Common myeloid progenitor, CD34-positive (primary cell): ENCODE data around the gene PTGR3. TPM values are rescaled to one million over a fixed set of nuclear protein-coding genes. Genes with fewer than 3 reads are reported as not detected.

Experiments
- CTCF ChIA-PET: fragments of 350-600 bp; sonication (Branson Sonifier 250); formaldehyde crosslinking; loops from one replicate; lab custom pipeline; 2021; ENCODE audit warnings: antibody characterized with exemption; lab: Charles Lee
- POLR2A ChIA-PET: fragments of 350-600 bp; sonication (Branson Sonifier 250); formaldehyde crosslinking; loops from one replicate; lab custom pipeline; 2021; ENCODE audit warnings: antibody characterized with exemption; lab: Charles Lee
- DNase-seq, 3 donors: peaks; one replicate each; pipeline versions ENCODE4 v3.0.0 to v3.0.0-alpha.2; 2013
- H3K27ac ChIP-seq, 2 experiments: 1 replicate in 1 of 2; 2 replicates in 1 of 2; pipeline ENCODE4 v1.7.0; 2013; ENCODE audit warnings: inconsistent platforms in 2 of 2, low read length in 2 of 2, mild to moderate bottlenecking in 2 of 2, low read depth in 1 of 2, moderate library complexity in 1 of 2; ENCODE audit not compliant: severe bottlenecking in 2 of 2, insufficient read depth in 1 of 2, poor library complexity in 1 of 2
- H3K27me3 ChIP-seq, 5 experiments: replicated peaks in 2 of 5; 1 replicate in 3 of 5; 2 replicates in 2 of 5; pipeline versions ENCODE4 v1.6.1 to v1.7.0; 2013; ENCODE audit warnings: low read length in 4 of 5, mild to moderate bottlenecking in 2 of 5, moderate library complexity in 2 of 5, inconsistent platforms in 1 of 5; ENCODE audit not compliant: insufficient read depth in 5 of 5, control insufficient read depth in 4 of 5
- H3K36me3 ChIP-seq, 4 experiments: 1 replicate in 2 of 4; 2 replicates in 2 of 4; pipeline versions ENCODE4 v1.6.1 to v1.7.0; 2013; ENCODE audit warnings: low read length in 3 of 4, control low read depth in 1 of 4, mild to moderate bottlenecking in 1 of 4; ENCODE audit not compliant: control insufficient read depth in 4 of 4, insufficient read depth in 4 of 4
- H3K4me1 ChIP-seq, 4 experiments: 1 replicate in 3 of 4; 2 replicates in 1 of 4; pipeline versions ENCODE4 v1.6.1 to v1.7.1; 2013; ENCODE audit warnings: low read length in 3 of 4, mild to moderate bottlenecking in 3 of 4, control low read depth in 1 of 4, inconsistent platforms in 1 of 4, moderate library complexity in 1 of 4; ENCODE audit not compliant: control insufficient read depth in 4 of 4, insufficient read depth in 4 of 4; ENCODE audit errors: control extremely low read depth in 1 of 4
- H3K4me3 ChIP-seq, 7 experiments: 1 replicate in 4 of 7; 2 replicates in 3 of 7; pipeline versions ENCODE4 v1.5.1 to v1.7.0; 2013; ENCODE audit warnings: mild to moderate bottlenecking in 7 of 7, low read length in 6 of 7, moderate library complexity in 6 of 7, inconsistent platforms in 2 of 7, low read depth in 2 of 7, control low read depth in 1 of 7; ENCODE audit not compliant: insufficient read depth in 4 of 7, control insufficient read depth in 1 of 7; ENCODE audit errors: extremely low read depth in 1 of 7
- H3K9me3 ChIP-seq, 5 experiments: 1 replicate in 4 of 5; 2 replicates in 1 of 5; pipeline versions ENCODE4 v1.6.1 to v1.7.1; 2013; ENCODE audit warnings: low read length in 4 of 5, mild to moderate bottlenecking in 2 of 5, inconsistent platforms in 1 of 5, low read depth in 1 of 5, moderate library complexity in 1 of 5; ENCODE audit not compliant: control insufficient read depth in 4 of 5, insufficient read depth in 2 of 5; ENCODE audit errors: control extremely low read depth in 1 of 5
- WGBS: methylation state at CpG from one replicate; pipeline ENCODE4 v1.1.5; 2013; ENCODE audit not compliant: insufficient coverage; 5-methylcytosine and 5-hydroxymethylcytosine counted together
- polyA plus RNA-seq: library from polyadenylated mRNA; unstranded; fragments of 120-200 nt; gene quantifications from one replicate; pipeline ENCODE4 v1.2.1, GENCODE V29; 2013

The PTGR3 gene, protein sequence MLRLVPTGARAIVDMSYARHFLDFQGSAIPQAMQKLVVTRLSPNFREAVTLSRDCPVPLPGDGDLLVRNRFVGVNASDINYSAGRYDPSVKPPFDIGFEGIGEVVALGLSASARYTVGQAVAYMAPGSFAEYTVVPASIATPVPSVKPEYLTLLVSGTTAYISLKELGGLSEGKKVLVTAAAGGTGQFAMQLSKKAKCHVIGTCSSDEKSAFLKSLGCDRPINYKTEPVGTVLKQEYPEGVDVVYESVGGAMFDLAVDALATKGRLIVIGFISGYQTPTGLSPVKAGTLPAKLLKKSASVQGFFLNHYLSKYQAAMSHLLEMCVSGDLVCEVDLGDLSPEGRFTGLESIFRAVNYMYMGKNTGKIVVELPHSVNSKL
- 23.4 TPM for polyA plus RNA-seq

- peak; percentile 83 to 92 (median 90) for DNase-seq
- WGBS = 0% methylated on average over 57 of the region's 88 CpGs
- CTCF ChIA-PET = interaction anchor here (1.2 to 1.7 kb wide), 2 partner anchors 13 to 27 kb away, joined by 4 to 5 read pairs; no protein-coding TSS in a partner anchor
- Histone ChIP-seq H3K27me3 (peaks cover 0 to 33% (median 10%) of the 10 kb centered on the region in 5 experiments), H3K4me3 (peak within 1 kb of the TSS; percentile 71 to 95 (median 92)), H3K4me1 (peaks cover 12 to 58% (median 47%) of the 10 kb centered on the region in 4 experiments), H3K27ac (peak within 1 kb of the TSS; percentile 71 to 91), H3K9me3 (no peaks in the 10 kb centered on the region), H3K36me3 (no peaks in the 10 kb centered on the region)
- POLR2A ChIA-PET = interaction anchor here (0.8 to 1.0 kb wide), 3 partner anchors 10 to 64 kb away, joined by 3 to 6 read pairs (median 3); no protein-coding TSS in a partner anchor
Measured at GRCh38 chr18:75209129-75209950, at the start of gene PTGR3. Gene PTGR3 (minus strand): TSS chr18:75209139. CDS start chr18:75209058, 81 bp downstream.

GRCh38 chr18:75257605-75258004 lies 48.7 kb upstream of the PTGR3 start:
- H3K9me3 ChIP-seq = peaks cover 0 to 1% (median 0%) of the 10 kb centered on the region in 5 experiments
- ChIA-PET CTCF (no interaction called here), POLR2A (no interaction called here)
- H3K36me3 ChIP-seq = peaks cover 0 to 3% (median under 1%) of the 10 kb centered on the region in 4 experiments
- H3K4me3 ChIP-seq = no peak overlapping the region
- H3K27ac ChIP-seq = no peak overlapping the region
- WGBS = 96% methylated on average over 11 of the region's 14 CpGs
- DNase-seq = no peak
- no peaks in the 10 kb centered on the region for H3K27me3 ChIP-seq
- H3K4me1 ChIP-seq = peaks cover 0 to 13% (median 9%) of the 10 kb centered on the region in 4 experiments

DNA sequence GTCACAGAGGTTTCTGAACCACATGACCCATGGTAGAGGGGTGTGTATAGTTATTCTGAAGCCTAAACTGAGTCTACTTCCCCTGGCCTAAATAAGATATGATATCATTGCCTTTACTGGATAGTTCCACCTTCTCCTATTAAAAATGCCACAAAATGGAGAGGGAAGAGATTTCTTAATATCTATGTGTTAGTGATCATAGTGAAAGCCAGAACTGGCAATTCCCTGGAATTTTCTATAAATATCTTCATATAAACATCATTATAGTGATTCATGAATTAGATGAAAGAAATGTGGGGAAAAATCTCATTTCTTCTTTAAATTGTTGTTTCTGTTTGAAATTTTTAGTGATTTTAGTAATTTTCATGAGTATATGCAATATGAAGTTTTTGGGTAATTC lies 47.4 kb upstream of the PTGR3 start:
- H3K9me3 ChIP-seq = peaks cover 0 to 1% (median 0%) of the 10 kb centered on the region in 5 experiments
- no peak for DNase-seq
- H3K4me3 ChIP-seq = no peak overlapping the region
- ChIA-PET CTCF (interaction anchor here (0.9 kb wide), 1 partner anchor 10 kb away, joined by 4 read pairs; no protein-coding TSS in a partner anchor), POLR2A (no interaction called here)
- peaks cover 0 to 3% (median under 1%) of the 10 kb centered on the region in 4 experiments for H3K36me3 ChIP-seq
- H3K4me1 ChIP-seq = peaks cover 0 to 12% (median 6%) of the 10 kb centered on the region in 4 experiments
- H3K27me3 ChIP-seq = no peaks in the 10 kb centered on the region
- no peak overlapping the region for H3K27ac ChIP-seq

DNA sequence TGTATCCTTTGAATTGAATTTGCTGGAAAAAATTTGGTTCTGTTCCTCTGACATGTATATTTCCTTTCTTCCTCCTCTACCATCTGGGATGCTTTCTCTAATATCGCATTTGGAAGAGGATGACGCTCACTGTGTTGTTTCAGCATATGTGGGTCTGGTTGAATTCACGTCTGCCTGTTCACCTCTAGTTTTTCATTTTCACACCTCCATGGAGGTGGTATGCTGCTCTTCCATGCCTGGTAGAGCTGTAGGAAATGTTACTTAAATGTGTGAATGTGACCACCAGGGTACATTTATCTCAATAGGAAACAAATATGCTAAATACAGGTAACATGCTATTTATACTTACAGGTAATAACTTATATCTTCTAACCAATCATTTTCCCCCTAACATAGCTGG lies 46.2 kb upstream of the PTGR3 start:
- peaks cover 0 to 1% (median 0%) of the 10 kb centered on the region in 5 experiments for H3K9me3 ChIP-seq
- H3K4me1 ChIP-seq = peaks cover 0 to 12% (median 6%) of the 10 kb centered on the region in 4 experiments
- no peak for DNase-seq
- POLR2A ChIA-PET = no interaction called here
- H3K4me3 ChIP-seq = no peak overlapping the region
- H3K36me3 ChIP-seq = no peaks in the 10 kb centered on the region
- H3K27me3 ChIP-seq = no peaks in the 10 kb centered on the region
- CTCF ChIA-PET = no interaction called here
- WGBS = no CpG with 5 or more reads among the region's 3 CpGs
- H3K27ac ChIP-seq = no peak overlapping the region

DNA sequence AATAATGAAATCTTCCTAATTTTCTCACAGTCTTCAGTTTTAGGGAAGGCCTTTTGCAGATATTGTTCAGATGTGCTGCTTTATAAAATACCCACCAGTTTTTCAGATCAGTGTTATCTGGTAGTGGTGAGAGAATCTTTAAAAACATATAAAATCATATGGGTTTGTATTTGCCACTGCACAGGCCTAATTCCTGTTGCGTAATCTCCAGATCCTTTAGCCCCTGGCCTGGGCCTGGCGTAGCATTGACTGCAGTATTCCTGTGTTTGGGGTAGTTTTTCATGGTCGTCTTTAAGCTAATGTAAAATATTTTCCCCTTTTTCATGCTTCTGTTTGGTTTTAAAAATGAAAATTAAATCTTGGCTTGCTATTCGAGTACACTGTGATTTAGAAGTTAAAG lies 44.8 kb upstream of the PTGR3 start:
- Histone ChIP-seq H3K27ac (no peak overlapping the region), H3K4me1 (peaks cover 0 to 17% (median 13%) of the 10 kb centered on the region in 4 experiments), H3K9me3 (peaks cover 0 to 4% (median 0%) of the 10 kb centered on the region in 5 experiments), H3K27me3 (no peaks in the 10 kb centered on the region), H3K4me3 (no peak overlapping the region), H3K36me3 (no peaks in the 10 kb centered on the region)
- WGBS = 100% methylated on average over 1 of the region's 4 CpGs
- POLR2A ChIA-PET = no interaction called here
- CTCF ChIA-PET = no interaction called here
- no peak for DNase-seq

DNA sequence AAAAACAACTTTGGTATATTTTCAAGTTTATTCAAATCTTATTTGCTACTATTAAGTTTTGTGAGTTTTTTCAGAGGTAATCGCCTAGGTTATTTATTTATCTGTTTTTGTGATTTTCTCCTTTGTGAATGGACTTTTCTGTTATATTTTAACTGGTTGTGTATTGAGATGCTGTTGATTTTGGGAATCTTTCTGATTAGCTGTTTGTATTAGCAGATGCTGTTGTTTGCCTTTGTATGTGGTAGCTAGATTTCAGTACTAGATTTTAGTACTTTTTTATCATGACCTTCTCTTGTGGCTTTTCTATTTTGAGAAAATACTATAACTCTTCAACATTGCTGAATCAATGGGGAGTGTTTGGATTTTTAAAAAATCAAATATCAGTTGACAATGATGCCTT lies 44.1 kb upstream of the PTGR3 start:
- H3K4me1 ChIP-seq = peaks cover 2 to 23% (median 19%) of the 10 kb centered on the region in 4 experiments
- POLR2A ChIA-PET = no interaction called here
- CTCF ChIA-PET = no interaction called here
- DNase-seq = no peak
- H3K27ac ChIP-seq = no peak overlapping the region
- no peak overlapping the region for H3K4me3 ChIP-seq
- no peaks in the 10 kb centered on the region for H3K36me3 ChIP-seq
- H3K9me3 ChIP-seq = peaks cover 0 to 4% (median 0%) of the 10 kb centered on the region in 5 experiments
- no peaks in the 10 kb centered on the region for H3K27me3 ChIP-seq
- no CpG with 5 or more reads among the region's 1 CpG for WGBS
